LNCaP clone FGC (cell line): ENCODE results near the gene CUL1.

ENCODE experiments used
- DNase-seq: peaks from one replicate; pipeline ENCODE4 v3.0.0-alpha.2; 2011; ENCODE audit warnings: low read depth
- H3K4me3 ChIP-seq: 2 replicates; pipeline ENCODE4 v1.5.1; 2011; ENCODE audit warnings: mild to moderate bottlenecking, low read depth, low read length, control low read depth
- CTCF ChIP-seq: IDR thresholded peaks from 2 replicates; pipeline ENCODE4 v1.5.1; 2012; ENCODE audit warnings: mild to moderate bottlenecking; ENCODE audit not compliant: control insufficient read depth, insufficient read depth; ENCODE audit errors: extremely low read depth

Gene CUL1

GRCh38 chr7:148665221-148665620, 33.5 kb upstream of the CUL1 start:
- no peak overlapping the region for H3K4me3 ChIP-seq
- no peak for DNase-seq
- no peak for TF ChIP-seq CTCF

GRCh38 chr7:148669927-148670326, 28.8 kb upstream of the CUL1 start:
- H3K4me3 ChIP-seq: no peak overlapping the region
- TF ChIP-seq CTCF: no peak
- no peak for DNase-seq

GRCh38 chr7:148670374-148670773, 28.3 kb upstream of the CUL1 start:
- no peak for TF ChIP-seq CTCF
- H3K4me3 ChIP-seq: no peak overlapping the region
- DNase-seq: no peak

GRCh38 chr7:148670807-148671206, 27.9 kb upstream of the CUL1 start:
- no peak for TF ChIP-seq CTCF
- no peak overlapping the region for H3K4me3 ChIP-seq
- DNase-seq: no peak

- DNase-seq: no peak
- no peak for TF ChIP-seq CTCF
- no peak overlapping the region for H3K4me3 ChIP-seq
Measured at GRCh38 chr7:148672041-148672440, 26.7 kb upstream of the CUL1 start.

- TF ChIP-seq CTCF: no peak
- no peak overlapping the region for H3K4me3 ChIP-seq
- DNase-seq: no peak
Measured at GRCh38 chr7:148674689-148675088, 24.0 kb upstream of the CUL1 start.

- DNase-seq: no peak
- TF ChIP-seq CTCF: no peak
- no peak overlapping the region for H3K4me3 ChIP-seq
Measured at GRCh38 chr7:148676291-148676690, 22.4 kb upstream of the CUL1 start.
